Measurements from ENCODE around the gene FLNB. TPM values are rescaled to one million over a fixed set of nuclear protein-coding genes. Genes with fewer than 3 reads are reported as not detected.

The FLNB gene, protein sequence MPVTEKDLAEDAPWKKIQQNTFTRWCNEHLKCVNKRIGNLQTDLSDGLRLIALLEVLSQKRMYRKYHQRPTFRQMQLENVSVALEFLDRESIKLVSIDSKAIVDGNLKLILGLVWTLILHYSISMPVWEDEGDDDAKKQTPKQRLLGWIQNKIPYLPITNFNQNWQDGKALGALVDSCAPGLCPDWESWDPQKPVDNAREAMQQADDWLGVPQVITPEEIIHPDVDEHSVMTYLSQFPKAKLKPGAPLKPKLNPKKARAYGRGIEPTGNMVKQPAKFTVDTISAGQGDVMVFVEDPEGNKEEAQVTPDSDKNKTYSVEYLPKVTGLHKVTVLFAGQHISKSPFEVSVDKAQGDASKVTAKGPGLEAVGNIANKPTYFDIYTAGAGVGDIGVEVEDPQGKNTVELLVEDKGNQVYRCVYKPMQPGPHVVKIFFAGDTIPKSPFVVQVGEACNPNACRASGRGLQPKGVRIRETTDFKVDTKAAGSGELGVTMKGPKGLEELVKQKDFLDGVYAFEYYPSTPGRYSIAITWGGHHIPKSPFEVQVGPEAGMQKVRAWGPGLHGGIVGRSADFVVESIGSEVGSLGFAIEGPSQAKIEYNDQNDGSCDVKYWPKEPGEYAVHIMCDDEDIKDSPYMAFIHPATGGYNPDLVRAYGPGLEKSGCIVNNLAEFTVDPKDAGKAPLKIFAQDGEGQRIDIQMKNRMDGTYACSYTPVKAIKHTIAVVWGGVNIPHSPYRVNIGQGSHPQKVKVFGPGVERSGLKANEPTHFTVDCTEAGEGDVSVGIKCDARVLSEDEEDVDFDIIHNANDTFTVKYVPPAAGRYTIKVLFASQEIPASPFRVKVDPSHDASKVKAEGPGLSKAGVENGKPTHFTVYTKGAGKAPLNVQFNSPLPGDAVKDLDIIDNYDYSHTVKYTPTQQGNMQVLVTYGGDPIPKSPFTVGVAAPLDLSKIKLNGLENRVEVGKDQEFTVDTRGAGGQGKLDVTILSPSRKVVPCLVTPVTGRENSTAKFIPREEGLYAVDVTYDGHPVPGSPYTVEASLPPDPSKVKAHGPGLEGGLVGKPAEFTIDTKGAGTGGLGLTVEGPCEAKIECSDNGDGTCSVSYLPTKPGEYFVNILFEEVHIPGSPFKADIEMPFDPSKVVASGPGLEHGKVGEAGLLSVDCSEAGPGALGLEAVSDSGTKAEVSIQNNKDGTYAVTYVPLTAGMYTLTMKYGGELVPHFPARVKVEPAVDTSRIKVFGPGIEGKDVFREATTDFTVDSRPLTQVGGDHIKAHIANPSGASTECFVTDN (N-terminal part only)
- 100 to 1,000 TPM in 3 of 4 donors, 10 to 100 TPM in 1; 82.5 to 192 (median 145) TPM for total RNA-seq

DNA sequence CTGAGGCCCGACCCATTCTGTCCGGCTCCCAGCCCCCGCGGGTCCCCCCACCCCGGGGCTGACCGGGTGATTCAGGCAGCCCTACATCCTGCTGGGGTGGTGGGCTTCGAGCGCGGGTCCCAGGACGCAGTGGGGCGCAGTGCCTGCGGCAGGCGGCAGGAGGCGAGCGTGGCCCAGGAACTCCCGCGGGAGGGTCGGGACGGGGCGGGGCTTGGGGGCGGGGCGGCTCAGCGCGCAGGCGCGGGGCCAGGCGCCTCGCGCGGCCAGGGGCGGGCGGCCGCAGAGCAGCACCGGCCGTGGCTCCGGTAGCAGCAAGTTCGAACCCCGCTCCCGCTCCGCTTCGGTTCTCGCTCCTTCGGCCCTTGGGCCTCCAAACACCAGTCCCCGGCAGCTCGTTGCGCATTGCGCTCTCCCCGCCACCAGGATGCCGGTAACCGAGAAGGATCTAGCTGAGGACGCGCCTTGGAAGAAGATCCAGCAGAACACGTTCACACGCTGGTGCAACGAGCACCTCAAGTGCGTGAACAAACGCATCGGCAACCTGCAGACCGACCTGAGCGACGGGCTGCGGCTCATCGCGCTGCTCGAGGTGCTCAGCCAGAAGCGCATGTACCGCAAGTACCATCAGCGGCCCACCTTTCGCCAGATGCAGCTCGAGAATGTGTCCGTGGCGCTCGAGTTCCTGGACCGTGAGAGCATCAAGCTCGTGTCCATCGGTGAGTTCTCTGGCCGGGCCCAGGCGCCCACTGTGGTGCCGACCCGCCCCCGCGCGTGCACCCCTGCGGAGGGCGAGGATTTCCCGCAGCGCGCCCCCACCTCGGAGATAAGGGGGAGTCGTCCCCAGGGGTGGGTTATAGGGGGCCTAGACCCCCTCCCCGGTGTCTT lies at the start of gene FLNB:
Gene FLNB, plus strand, starts transcription at position 282 of the 885 bp plus-strand sequence. Its CDS starts 143 bp downstream, at position 425.
- ATAC-seq (ENCODE audit: low FRiP score) = peak; percentile 84
- DNase-seq (ENCODE audit: low spot score) = no peak
- TF ChIP-seq, protein P1, sequence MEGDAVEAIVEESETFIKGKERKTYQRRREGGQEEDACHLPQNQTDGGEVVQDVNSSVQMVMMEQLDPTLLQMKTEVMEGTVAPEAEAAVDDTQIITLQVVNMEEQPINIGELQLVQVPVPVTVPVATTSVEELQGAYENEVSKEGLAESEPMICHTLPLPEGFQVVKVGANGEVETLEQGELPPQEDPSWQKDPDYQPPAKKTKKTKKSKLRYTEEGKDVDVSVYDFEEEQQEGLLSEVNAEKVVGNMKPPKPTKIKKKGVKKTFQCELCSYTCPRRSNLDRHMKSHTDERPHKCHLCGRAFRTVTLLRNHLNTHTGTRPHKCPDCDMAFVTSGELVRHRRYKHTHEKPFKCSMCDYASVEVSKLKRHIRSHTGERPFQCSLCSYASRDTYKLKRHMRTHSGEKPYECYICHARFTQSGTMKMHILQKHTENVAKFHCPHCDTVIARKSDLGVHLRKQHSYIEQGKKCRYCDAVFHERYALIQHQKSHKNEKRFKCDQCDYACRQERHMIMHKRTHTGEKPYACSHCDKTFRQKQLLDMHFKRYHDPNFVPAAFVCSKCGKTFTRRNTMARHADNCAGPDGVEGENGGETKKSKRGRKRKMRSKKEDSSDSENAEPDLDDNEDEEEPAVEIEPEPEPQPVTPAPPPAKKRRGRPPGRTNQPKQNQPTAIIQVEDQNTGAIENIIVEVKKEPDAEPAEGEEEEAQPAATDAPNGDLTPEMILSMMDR (IDR thresholded peaks at IDR 0.05) = no peak

DNA sequence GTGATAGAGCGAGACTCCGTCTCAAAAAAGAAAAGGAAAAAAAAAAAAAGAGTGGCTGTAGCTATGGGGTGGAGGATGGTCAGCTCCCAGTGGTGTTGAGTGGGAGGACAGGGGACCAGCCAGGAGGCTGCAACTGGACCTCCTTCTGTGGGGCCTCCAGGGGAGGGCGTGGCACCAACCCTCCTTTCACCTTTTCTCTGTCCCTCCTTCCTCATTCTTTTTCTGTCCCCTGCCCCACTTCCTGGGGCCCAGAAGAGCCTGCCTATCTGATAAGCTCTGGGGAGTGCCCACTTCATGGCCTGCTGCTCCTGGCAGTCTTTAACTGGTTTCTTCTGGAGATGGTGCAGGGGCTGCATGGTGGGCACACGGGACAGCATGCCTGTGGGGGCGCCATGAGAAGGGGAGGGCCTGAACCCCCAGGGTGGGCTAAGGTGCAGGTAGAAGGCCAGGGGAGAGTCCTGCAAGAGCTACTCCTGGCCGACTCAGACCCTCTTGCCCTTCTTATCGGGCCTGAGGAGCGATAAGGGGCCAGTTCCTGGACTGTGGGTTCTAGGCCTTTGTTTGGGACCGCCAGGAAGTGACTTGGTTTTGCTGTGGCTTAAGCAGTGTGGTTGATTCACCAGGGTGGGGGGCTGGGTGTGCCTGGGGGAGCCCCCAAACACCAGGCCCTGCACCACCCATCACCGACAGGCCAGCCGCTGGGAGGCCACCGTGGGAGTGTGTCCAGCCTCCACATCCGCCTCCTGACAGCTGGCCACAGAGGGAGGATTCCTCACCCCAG lies 49.4 kb upstream of the FLNB start:
- TF ChIP-seq, protein P1 (IDR thresholded peaks at IDR 0.05) = no peak
- ATAC-seq (ENCODE audit: low FRiP score) (peak; percentile 52), DNase-seq (ENCODE audit: low spot score) (no peak)

DNA sequence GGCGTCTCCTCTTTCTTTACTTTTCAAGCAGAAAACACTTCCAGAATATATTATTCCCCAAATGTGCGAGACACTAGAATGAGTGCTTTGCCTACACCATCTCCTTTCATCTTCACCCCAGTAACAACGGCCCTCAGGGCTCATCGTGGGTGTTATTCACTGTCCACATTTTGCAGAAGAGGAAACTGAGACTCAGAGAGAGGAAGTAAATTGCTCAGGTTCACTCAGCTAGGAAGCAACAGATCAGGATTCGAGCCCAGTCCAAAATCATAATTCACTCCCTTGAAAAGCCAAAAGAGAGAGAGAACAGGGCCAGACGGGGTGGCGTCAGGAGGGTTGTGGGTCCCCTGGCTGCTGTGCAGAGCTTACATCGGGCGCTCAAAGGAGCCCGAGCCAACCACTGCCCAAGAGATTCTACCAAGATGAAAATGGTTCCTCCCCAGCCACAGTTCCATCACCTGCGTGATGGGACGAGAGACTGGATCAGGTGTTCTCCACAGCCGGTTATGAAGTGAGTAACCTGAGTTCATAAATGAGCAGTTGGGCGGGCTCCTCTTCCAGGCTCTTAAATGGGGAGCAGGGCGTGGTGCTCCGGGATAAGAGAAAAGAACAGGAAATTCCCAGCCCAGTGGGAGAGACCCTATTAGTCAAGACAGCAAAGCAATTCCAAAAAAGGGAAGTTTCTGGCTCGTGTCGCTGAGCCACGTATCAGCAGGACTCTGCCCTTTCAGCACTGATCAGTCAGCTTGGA lies 48.6 kb upstream of the FLNB start:
- peak; percentile 94 for ATAC-seq (ENCODE audit: low FRiP score)
- TF ChIP-seq, protein P1 (IDR thresholded peaks at IDR 0.05) = no peak
- DNase-seq (ENCODE audit: low spot score) = peak; percentile 48

DNA sequence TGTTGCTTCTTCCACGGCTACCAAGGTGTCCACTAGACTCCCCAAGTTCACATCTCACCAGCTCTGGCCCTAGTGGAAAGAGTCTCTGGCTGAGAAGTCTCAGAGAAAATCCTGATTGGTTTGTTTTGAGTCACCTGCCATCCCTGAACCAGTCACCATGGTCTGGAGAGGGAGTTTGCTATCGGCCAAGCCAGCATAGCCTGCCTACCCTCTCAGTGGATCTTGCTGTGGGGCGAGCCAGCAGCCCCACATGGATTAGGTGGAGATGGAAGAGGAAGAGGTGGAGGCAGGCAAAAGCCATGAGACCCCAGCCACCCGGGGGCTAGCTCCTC lies 48.1 kb upstream of the FLNB start:
- no peak for ATAC-seq (ENCODE audit: low FRiP score)
- TF ChIP-seq, protein P1 (IDR thresholded peaks at IDR 0.05) = no peak
- no peak for DNase-seq (ENCODE audit: low spot score)

DNA sequence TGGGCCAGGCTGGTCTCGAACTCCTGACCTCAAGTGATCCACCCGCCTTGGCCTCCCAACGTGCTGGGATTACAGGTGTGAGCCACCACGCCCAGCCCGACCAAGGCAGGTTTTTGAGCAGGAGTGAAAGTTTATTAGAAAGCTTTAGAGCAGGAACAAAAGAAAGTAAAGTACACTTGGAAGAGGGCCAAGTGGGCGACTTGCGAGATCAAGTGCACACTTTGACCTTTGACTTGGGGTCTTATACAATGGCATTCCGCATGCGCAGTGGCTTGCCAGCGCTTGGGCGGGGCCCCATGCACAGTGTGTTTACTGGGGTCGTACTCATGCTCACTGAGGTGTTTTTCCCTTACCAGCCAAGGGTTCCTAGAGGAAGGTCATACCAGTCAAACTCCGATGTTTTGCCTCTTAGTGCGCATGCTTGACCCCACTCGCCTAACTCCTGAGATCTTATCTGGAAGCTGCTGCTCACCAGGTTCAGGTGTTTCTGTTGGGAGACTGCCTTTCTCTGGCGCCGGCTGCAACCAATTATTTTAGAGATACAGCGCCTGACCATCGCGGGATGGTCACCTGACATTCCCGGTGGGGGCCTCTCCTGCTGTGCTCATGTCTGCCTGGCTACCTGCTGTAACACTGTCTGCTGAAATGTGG lies 46.9 kb upstream of the FLNB start:
- ATAC-seq (ENCODE audit: low FRiP score) (no peak), DNase-seq (ENCODE audit: low spot score) (no peak)
- TF ChIP-seq, protein P1 (IDR thresholded peaks at IDR 0.05) = no peak

All from omental fat pad (tissue), 4 donors.